ENCODE measurements around the gene PIK3CD. TPM values are rescaled to one million over a fixed set of nuclear protein-coding genes. Genes with fewer than 3 reads are reported as not detected.
"Not testable (repeated sequence)": the region's sequence is repeated elsewhere in the genome, so short reads cannot be mapped to it uniquely, and the experiment has no call there.

PIK3CD gene
- total and polyA plus RNA-seq, 2 of the 4 experiments (the other 2 are of a cell fraction), result 5.0 to 12.1 TPM

- H3K27me3 ChIP-seq (ENCODE audit: control insufficient read depth, insufficient read depth, low read length); H3K9me3 ChIP-seq (ENCODE audit: control insufficient read depth, insufficient read depth, low read length); DNase-seq; H2AFZ ChIP-seq (replicated peaks; ENCODE audit: low read length, poor library complexity); H3K4me3 ChIP-seq (ENCODE audit: insufficient read depth, low read depth, low read length); H2BK120ac ChIP-seq (ENCODE audit: low read depth, low read length); intact Hi-C loops (cut with micrococcal nuclease); H2AK9ac ChIP-seq (replicated peaks; ENCODE audit: low read depth, low read length, poor library complexity); H3K4me2 ChIP-seq (ENCODE audit: low read depth, low read length); BruUV-seq (replicated peaks); dilution Hi-C loops (cut with HindIII; ENCODE audit: low sequenced_read_pairs, unreplicated experiment); H4K91ac ChIP-seq (ENCODE audit: insufficient read depth, low read depth, low read length); H2AK5ac ChIP-seq (ENCODE audit: low read depth, low read length); H3K4me1 ChIP-seq (ENCODE audit: control insufficient read depth, insufficient read depth, low read length); H2BK5ac ChIP-seq (ENCODE audit: low read depth, low read length, poor library complexity, severe bottlenecking); H3K36me3 ChIP-seq (ENCODE audit: control insufficient read depth, insufficient read depth, low read length); H3K9me1 ChIP-seq (ENCODE audit: insufficient read depth, low read length); ATAC-seq (ENCODE audit: low read depth); H3K18ac ChIP-seq (ENCODE audit: low read depth, low read length); H3K79me1 ChIP-seq (ENCODE audit: low read depth in 1 of 2, low read length in 2 of 2); POLR2A ChIA-PET (ENCODE audit: unreplicated experiment); H2BK15ac ChIP-seq (ENCODE audit: low read depth, low read length); H4K5ac ChIP-seq (ENCODE audit: low read depth, low read length); H4K8ac ChIP-seq (ENCODE audit: low read depth in 2 of 2, low read length in 2 of 2); H3K9ac ChIP-seq (ENCODE audit: low read depth, low read length); H3K23ac ChIP-seq (ENCODE audit: low read depth, low read length); in situ Hi-C loops (cut with MboI; ENCODE audit: low sequenced_read_pairs); H3K56ac ChIP-seq (ENCODE audit: extremely low read depth, insufficient read depth, low read length); H3K14ac ChIP-seq (replicated peaks; ENCODE audit: low read depth, low read length); H3K4ac ChIP-seq (ENCODE audit: low read depth, low read length); H2BK20ac ChIP-seq (ENCODE audit: low read depth, low read length); H4K20me1 ChIP-seq (ENCODE audit: insufficient read depth, low read length); H3K27ac ChIP-seq (ENCODE audit: insufficient read depth, low read length): not testable (repeated sequence)
- CTCF ChIA-PET, result interaction anchor here (0.6 kb wide), 1 partner anchor 11 kb away, joined by 3 read pairs; no protein-coding TSS in a partner anchor
- WGBS, 2 experiments (ENCODE audit: extremely low coverage in 2 of 2, insufficient read length in 1 of 2), result no CpG with 5 or more reads among the region's 7 CpGs
Observed at GRCh38 chr1:9676128-9676527, 24.6 kb downstream of the PIK3CD start.

All from IMR-90 (cell line).